Panc1 (cell line): ENCODE data around the gene ACTL6B. TPM values are rescaled to one million over a fixed set of nuclear protein-coding genes. Genes with fewer than 3 reads are reported as not detected.

Source experiments
- ATAC-seq: fragments of 200-7000 bp; cut with Tn5 transposase; 2 replicates; pipeline ENCODE4 v1.9.1; 2020; ENCODE audit warnings: mild to moderate bottlenecking, moderate library complexity
- BruUV-seq: library from RNA; stranded (reverse); fragments of 400-500 nt; replicated peaks from 2 replicates; lab custom pipeline; 2021; lab: Mats Ljungman, UMichigan
- CTCF ChIA-PET: fragments of 300-600 bp; sonication (Branson Sonifier 250); formaldehyde crosslinking; loops from one replicate; lab custom pipeline; 2022; ENCODE audit warnings: antibody characterized with exemption; lab: Charles Lee
- POLR2A ChIA-PET: fragments of 300-600 bp; sonication (Branson Sonifier 250); formaldehyde crosslinking; loops from one replicate; lab custom pipeline; 2022; ENCODE audit warnings: antibody characterized with exemption; lab: Charles Lee
- DNase-seq: peaks from one replicate; pipeline ENCODE4 v3.0.0-alpha.2; 2010; ENCODE audit warnings: low read depth, low spot score
- H3K27ac ChIP-seq: 2 replicates; pipeline ENCODE4 v1.5.1; 2011; ENCODE audit warnings: mild to moderate bottlenecking, low read length, inconsistent platforms
- H3K27me3 ChIP-seq: fragments of 200-500 bp; sonication (Bioruptor generic); 2 replicates; pipeline ENCODE4 v1.6.0; 2014; ENCODE audit warnings: low read length, inconsistent platforms; ENCODE audit not compliant: control insufficient read depth, insufficient read depth
- H3K36me3 ChIP-seq: fragments of 200-500 bp; sonication (Bioruptor generic); 2 replicates; pipeline ENCODE4 v1.5.1; 2014; ENCODE audit warnings: inconsistent platforms, mild to moderate bottlenecking, low read length, moderate library complexity; ENCODE audit not compliant: control insufficient read depth, insufficient read depth
- H3K4me1 ChIP-seq: 2 replicates; pipeline ENCODE4 v1.5.1; 2011; ENCODE audit warnings: inconsistent platforms, mild to moderate bottlenecking, low read length, moderate library complexity; ENCODE audit not compliant: control insufficient read depth, insufficient read depth
- H3K4me3 ChIP-seq, 2 experiments: 2 replicates each; pipeline ENCODE4 v1.5.1; 2011 to 2012; ENCODE audit warnings: low read depth in 2 of 2, low read length in 2 of 2, mild to moderate bottlenecking in 2 of 2, inconsistent platforms in 1 of 2, moderate library complexity in 1 of 2
- H3K9me3 ChIP-seq: fragments of 200-500 bp; sonication (Bioruptor generic); 2 replicates; pipeline ENCODE4 v1.5.1; 2014; ENCODE audit warnings: low read depth, mild to moderate bottlenecking, inconsistent platforms, low read length, moderate library complexity; ENCODE audit not compliant: control insufficient read depth, insufficient read depth
- POLR2AphosphoS5 ChIP-seq: IDR thresholded peaks from 2 replicates; pipeline ENCODE4 v1.6.1; 2012; ENCODE audit warnings: mild to moderate bottlenecking, low read depth, low read length, moderate library complexity
- REST ChIP-seq, 2 experiments: IDR thresholded peaks; 2 replicates each; pipeline ENCODE4 v1.6.1; 2011 to 2012; ENCODE audit warnings: low read depth in 2 of 2, control low read depth in 1 of 2, low read length in 1 of 2, mild to moderate bottlenecking in 1 of 2, moderate library complexity in 1 of 2; ENCODE audit not compliant: insufficient read depth in 1 of 2
- SIN3A ChIP-seq: IDR thresholded peaks from 2 replicates; pipeline ENCODE4 v1.6.1; 2012; ENCODE audit warnings: low read depth, mild to moderate bottlenecking, low read length, moderate library complexity, borderline replicate concordance; ENCODE audit not compliant: insufficient read depth
- TCF7L2 ChIP-seq: IDR thresholded peaks from 2 replicates; pipeline ENCODE4 v1.6.1; 2011; ENCODE audit warnings: mild to moderate bottlenecking, low read depth, low read length, inconsistent platforms
- in situ Hi-C: cut with HindIII; loops from 2 replicates; pipeline ENCODE4 v1.10.0; 2016; ENCODE audit warnings: low sequenced_read_pairs, low pct_unique_long_range_greater_than_20kb
- intact Hi-C: fragments of 100-400 bp; cut with micrococcal nuclease; formaldehyde crosslinking; loops from one replicate; pipeline ENCODE4 v1.10.0; 2022; ENCODE audit not compliant: unreplicated experiment
- total RNA-seq: library from RNA; stranded (reverse); gene quantifications from one replicate; pipeline ENCODE4 v1.2.1, GENCODE V29; 2021; ENCODE audit not compliant: unreplicated experiment
- TF ChIP-seq, protein P1 (sequence below): fragments of 450-650 bp; IDR thresholded peaks from 2 replicates; pipeline ENCODE4 v1.5.1; 2017; ENCODE audit warnings: mild to moderate bottlenecking

ACTL6B gene
- total RNA-seq, 1 experiment from 2014 or later: not detected

- in situ Hi-C loops: no loop called here
- POLR2A ChIA-PET: interaction anchor here (0.5 to 0.6 kb wide), 2 partner anchors 17 to 70 kb away, joined by 3 to 6 read pairs; no protein-coding TSS in a partner anchor
- peak overlapping the region; percentile 78; the same call in 1 of the 2 replicates for H3K27ac ChIP-seq
- CTCF ChIA-PET: no interaction called here
- peaks cover 8% of the 10 kb centered on the region; the same call in 1 of the 2 replicates for H3K4me1 ChIP-seq
- no TSS peak for BruUV-seq
- no peak for TF ChIP-seq SIN3A
- TF ChIP-seq, protein P1, sequence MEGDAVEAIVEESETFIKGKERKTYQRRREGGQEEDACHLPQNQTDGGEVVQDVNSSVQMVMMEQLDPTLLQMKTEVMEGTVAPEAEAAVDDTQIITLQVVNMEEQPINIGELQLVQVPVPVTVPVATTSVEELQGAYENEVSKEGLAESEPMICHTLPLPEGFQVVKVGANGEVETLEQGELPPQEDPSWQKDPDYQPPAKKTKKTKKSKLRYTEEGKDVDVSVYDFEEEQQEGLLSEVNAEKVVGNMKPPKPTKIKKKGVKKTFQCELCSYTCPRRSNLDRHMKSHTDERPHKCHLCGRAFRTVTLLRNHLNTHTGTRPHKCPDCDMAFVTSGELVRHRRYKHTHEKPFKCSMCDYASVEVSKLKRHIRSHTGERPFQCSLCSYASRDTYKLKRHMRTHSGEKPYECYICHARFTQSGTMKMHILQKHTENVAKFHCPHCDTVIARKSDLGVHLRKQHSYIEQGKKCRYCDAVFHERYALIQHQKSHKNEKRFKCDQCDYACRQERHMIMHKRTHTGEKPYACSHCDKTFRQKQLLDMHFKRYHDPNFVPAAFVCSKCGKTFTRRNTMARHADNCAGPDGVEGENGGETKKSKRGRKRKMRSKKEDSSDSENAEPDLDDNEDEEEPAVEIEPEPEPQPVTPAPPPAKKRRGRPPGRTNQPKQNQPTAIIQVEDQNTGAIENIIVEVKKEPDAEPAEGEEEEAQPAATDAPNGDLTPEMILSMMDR: peak; percentile 37; the same call in 1 of the 2 replicates
- no peaks in the 10 kb centered on the region for H3K27me3 ChIP-seq
- ATAC-seq (peak; percentile 57), DNase-seq (no peak)
- H3K9me3 ChIP-seq: no peaks in the 10 kb centered on the region
- H3K4me3 ChIP-seq: peak overlapping the region; percentile 67 to 79
- intact Hi-C loops: no loop called here
- no peaks in the 10 kb centered on the region for H3K36me3 ChIP-seq
Measured at GRCh38 chr7:100604976-100605911, 51.0 kb downstream of the ACTL6B start.

DNA sequence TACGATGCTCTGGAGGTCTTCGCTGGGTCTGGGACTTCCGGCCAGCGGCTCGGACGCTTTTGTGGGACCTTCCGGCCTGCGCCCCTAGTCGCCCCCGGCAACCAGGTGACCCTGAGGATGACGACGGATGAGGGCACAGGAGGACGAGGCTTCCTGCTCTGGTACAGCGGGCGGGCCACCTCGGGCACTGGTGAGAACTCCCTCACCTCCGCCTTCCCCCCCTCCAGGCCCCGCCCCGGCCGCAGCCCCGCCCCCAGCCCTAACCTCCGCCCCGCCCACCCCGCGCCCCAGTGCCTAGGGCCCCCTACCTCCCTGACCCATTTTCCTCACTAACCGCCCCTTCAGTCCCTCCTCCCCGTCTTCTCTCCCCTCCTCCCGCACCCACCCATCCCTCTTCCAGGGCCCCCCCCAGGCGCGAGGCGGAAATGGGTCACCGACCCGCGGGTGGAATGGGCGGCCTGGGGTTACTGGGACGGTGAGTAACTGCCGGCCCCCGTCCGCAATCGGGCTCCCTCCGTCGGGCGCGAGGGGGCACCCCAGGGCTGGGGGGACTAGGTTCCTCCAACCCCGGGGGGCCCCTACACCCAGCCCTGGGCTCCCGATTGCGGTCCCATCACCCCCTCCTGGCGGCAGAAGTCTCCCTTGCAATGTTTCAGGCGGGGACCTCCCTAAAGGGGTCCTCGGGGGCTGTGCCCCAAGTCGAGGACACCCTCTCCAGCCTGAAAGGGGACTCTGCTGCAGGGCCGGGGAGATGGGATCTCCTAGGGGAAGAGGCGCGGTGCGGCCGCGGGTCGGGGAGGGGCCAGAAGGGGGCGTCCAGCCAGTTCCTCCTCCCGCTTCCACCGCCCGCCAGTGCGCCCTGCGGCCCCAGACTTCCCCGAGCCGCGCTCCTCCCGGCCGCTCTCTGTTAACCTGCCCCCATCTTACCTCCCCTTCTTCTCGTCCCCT, 51.9 kb downstream of the ACTL6B start:
- POLR2A ChIA-PET: interaction anchor here (0.6 kb wide), 1 partner anchor 71 kb away, joined by 3 read pairs; no protein-coding TSS in a partner anchor
- DNase-seq: no peak
- H3K4me1 ChIP-seq: peaks cover 8% of the 10 kb centered on the region; the same call in 1 of the 2 replicates
- no peaks in the 10 kb centered on the region for H3K36me3 ChIP-seq
- in situ Hi-C loops (no loop called here), intact Hi-C loops (no loop called here)
- TF ChIP-seq, protein P1: peak; percentile 81
- no peak for TF ChIP-seq TCF7L2
- TF ChIP-seq POLR2AphosphoS5: 0 out of 2 replicates have a peak, but pooled peaks have one; percentile 2
- 0 out of 2 replicates have a peak, but pooled peaks have one; percentile 32 for TF ChIP-seq SIN3A
- no peak for TF ChIP-seq REST (IDR thresholded peaks at IDR 0.05; ENCODE audit: insufficient read depth in 1 of 2, low read depth in 2 of 2, low read length in 1 of 2)
- ATAC-seq: peak; percentile 88
- H3K27me3 ChIP-seq: no peaks in the 10 kb centered on the region
- H3K27ac ChIP-seq: peak overlapping the region; percentile 78
- CTCF ChIA-PET: interaction anchor here (0.5 kb wide), 1 partner anchor 22 kb away, joined by 4 read pairs; no protein-coding TSS in a partner anchor
- peak overlapping the region; percentile 67 to 79 for H3K4me3 ChIP-seq
- BruUV-seq: no TSS peak
- H3K9me3 ChIP-seq: no peaks in the 10 kb centered on the region
